Measurements from ENCODE around the gene MAN1C1. TPM values are rescaled to one million over a fixed set of nuclear protein-coding genes. Genes with fewer than 3 reads are reported as not detected.

Gene MAN1C1
- total RNA-seq, 2 experiments from 2014 or later: 4.6 to 4.8 TPM

DNA sequence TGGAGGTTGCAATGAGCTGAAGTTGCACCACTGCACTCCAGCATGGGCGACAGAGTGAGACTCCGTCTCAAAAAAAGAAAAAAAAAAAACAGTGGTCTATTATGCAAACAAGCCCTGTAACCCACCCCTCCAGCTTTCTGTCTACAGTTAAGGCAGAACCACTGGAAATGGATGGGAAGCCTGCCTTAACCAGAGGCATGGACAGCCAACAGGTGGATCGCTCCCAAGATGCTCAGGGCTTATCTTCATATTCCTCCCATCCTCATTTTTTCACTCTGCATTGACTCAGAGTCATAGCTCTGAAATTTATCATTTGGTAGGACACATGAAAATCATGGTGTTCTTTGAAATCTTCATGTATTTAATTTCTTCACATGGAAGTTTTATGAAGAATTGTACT, 211.9 kb downstream of the MAN1C1 start:
- DNase-seq: no peak
- Mint-ChIP-seq H3K27me3 (no peaks in the 10 kb centered on the region), H3K9me3 (no peaks in the 10 kb centered on the region), H3K36me3 (peaks cover 38% of the 10 kb centered on the region), H3K27ac (no peak overlapping the region), H3K4me1 (ENCODE audit: low read depth) (peaks cover 2% of the 10 kb centered on the region), H3K4me3 (no peak overlapping the region)
- POLR2A ChIA-PET: interaction anchor here (0.8 kb wide), 1 partner anchor 9 kb away, joined by 3 read pairs; the partner anchor contains the start of gene MTFR1L
- CTCF ChIA-PET: interaction anchor here (0.7 kb wide), 1 partner anchor 306 kb away, joined by 3 read pairs; no protein-coding TSS in a partner anchor
- intact Hi-C loops (cut with micrococcal nuclease): no loop called here

DNA sequence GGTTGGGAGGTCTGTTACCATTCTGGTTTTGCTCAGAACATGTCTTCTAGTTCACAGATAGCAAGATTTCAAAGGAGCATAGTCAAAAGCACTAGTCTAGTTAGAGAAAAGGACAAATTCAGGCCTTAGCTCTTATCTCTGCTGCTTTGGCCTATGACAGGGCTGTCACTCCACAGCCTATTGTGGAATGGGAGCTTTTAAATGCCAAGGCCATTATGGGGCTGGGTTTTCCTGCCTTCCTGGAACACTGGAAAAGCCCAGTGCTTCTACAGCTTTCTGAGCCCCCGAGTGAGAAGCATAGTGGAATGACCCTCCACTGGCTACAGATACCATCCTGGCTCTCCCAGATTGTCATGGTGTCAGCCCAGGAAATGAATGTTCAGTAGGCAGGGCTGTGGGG, 212.5 kb downstream of the MAN1C1 start:
- peaks cover 38% of the 10 kb centered on the region for H3K36me3 Mint-ChIP-seq

DNA sequence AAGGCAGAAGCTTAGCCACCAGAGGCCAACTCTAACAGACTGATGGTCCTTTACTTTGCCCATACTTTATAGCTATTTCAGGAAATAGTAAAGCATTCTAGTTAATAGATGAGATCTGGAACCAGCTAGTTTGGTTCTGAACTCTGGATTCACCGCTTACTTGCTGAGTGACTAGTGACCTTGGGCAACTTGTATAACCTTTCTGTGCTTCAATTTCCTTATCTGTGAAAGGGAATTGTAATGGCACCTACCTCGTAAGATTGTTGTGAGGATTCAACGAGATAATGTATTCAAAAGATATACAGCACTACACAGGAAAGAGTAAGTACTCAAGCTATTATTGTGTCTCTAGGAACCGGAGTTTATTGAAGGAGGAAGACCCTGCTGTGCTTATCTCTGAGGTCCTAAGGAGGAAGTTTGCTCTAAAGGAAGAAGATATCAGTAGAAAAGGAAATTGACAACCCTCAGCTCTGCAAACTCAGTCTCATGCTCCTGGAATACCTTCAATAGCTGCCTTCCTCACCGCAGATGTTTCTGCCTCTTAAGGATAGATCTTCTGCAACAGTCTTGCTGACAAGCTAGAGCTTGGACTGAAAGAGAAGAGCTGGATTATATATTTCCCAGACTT, 215.1 kb downstream of the MAN1C1 start:
- peaks cover 2% of the 10 kb centered on the region for H3K4me1 Mint-ChIP-seq (ENCODE audit: low read depth)
- no peaks in the 10 kb centered on the region for H3K27me3 Mint-ChIP-seq
- ChIA-PET POLR2A (no interaction called here), CTCF (interaction anchor here (1.1 to 1.3 kb wide), 3 partner anchors 11 to 345 kb away, joined by 3 read pairs; partner anchors contain the start of gene PAFAH2)
- H3K4me3 Mint-ChIP-seq: no peak overlapping the region
- DNase-seq: no peak
- no peak overlapping the region for H3K27ac Mint-ChIP-seq
- no peaks in the 10 kb centered on the region for H3K9me3 Mint-ChIP-seq
- intact Hi-C loops (cut with micrococcal nuclease): no loop called here
- H3K36me3 Mint-ChIP-seq: peaks cover 40% of the 10 kb centered on the region

More for the DNA sequence above, 212.5 kb downstream of the MAN1C1 start:
- no peaks in the 10 kb centered on the region for H3K27me3 Mint-ChIP-seq
- no peak for DNase-seq
- CTCF ChIA-PET: no interaction called here
- POLR2A ChIA-PET: no interaction called here
- no peak overlapping the region for H3K4me3 Mint-ChIP-seq
- H3K27ac Mint-ChIP-seq: no peak overlapping the region
- H3K9me3 Mint-ChIP-seq: no peaks in the 10 kb centered on the region
- intact Hi-C loops (cut with micrococcal nuclease): no loop called here
- peaks cover 2% of the 10 kb centered on the region for H3K4me1 Mint-ChIP-seq (ENCODE audit: low read depth)

DNA sequence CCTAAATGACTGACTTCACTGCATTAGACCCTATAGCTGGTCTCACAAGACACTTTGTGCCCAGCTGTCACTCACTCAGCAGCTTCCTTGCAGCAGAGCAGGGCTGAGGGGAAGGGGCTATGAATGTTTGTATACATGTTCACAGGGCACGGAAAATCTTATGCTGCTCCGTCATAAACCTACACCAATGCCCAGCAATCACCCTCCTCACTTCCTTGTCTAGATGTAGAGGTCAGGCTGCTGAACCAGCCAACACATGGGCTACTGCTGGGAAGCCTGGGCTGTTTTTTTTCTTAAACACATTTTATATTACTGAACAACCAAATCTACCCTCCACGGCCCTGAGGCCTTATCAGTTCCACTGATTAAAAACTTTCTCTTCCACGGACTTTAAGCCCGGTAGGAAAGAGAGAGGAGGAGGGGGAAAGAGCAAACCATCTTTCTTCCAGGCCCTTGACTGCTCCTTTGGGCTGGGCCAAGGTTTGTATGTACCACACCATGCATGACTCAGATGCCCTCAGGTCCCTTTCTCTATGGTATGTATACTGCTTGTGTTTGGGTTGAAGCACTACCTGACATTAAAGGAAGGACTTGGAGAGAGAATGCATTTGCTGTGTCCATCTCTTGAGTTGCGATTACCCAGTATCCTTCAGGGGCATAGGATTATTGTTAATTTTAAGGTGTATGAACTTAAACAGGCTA, 215.9 kb downstream of the MAN1C1 start:
- POLR2A ChIA-PET: no interaction called here
- CTCF ChIA-PET: interaction anchor here (1.1 kb wide), 2 partner anchors 12 to 345 kb away, joined by 3 read pairs; no protein-coding TSS in a partner anchor
- Mint-ChIP-seq H3K9me3 (no peaks in the 10 kb centered on the region), H3K4me1 (ENCODE audit: low read depth) (peaks cover 2% of the 10 kb centered on the region), H3K27ac (no peak overlapping the region), H3K36me3 (peaks cover 39% of the 10 kb centered on the region), H3K4me3 (no peak overlapping the region), H3K27me3 (no peaks in the 10 kb centered on the region)
- intact Hi-C loops (cut with micrococcal nuclease): no loop called here
- DNase-seq: no peak

DNA sequence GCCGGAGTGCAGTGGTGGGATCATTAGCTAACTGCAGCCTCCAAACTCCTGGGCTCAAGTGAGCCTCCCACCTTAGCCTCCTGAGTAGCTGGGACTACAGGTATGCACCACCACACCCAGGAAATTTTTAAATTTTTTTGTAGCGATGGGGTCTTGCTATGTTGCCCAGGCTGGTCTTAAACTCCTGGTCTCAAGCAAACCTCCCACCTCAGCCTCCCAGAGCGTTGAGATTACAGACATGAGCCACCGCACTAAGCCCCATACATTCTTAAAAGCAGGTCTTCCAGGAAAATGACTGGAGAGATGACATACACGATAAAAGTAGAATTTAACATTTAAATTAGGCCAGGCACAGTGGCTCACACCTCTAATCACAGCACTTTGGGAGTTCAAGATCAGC, 216.6 kb downstream of the MAN1C1 start:
- ChIA-PET POLR2A (no interaction called here), CTCF (no interaction called here)
- no peak for DNase-seq
- H3K4me3 Mint-ChIP-seq: no peak overlapping the region
- H3K36me3 Mint-ChIP-seq: peaks cover 36% of the 10 kb centered on the region
- intact Hi-C loops (cut with micrococcal nuclease): no loop called here
- no peaks in the 10 kb centered on the region for H3K9me3 Mint-ChIP-seq
- H3K27me3 Mint-ChIP-seq: no peaks in the 10 kb centered on the region
- peaks cover 2% of the 10 kb centered on the region for H3K4me1 Mint-ChIP-seq (ENCODE audit: low read depth)
- no peak overlapping the region for H3K27ac Mint-ChIP-seq

Other genes with a start within 250 kb of the MAN1C1 start
- gene RHCE, start 196.0 kb upstream of the MAN1C1 start, total RNA-seq: under 1 TPM; 0.44 to 0.45 TPM
- 10 to 100 TPM; 11.0 to 11.4 TPM for gene MACO1, start 185.9 kb upstream of the MAN1C1 start, total RNA-seq
- 10 to 100 TPM; 11.9 to 14.8 TPM for gene LDLRAP1, start 73.2 kb upstream of the MAN1C1 start, total RNA-seq
- 10 to 100 TPM; 26.8 to 26.9 TPM for gene SELENON, start 183.4 kb downstream of the MAN1C1 start, total RNA-seq
- 10 to 100 TPM; 28.0 to 31.1 TPM for gene MTFR1L, start 203.2 kb downstream of the MAN1C1 start, total RNA-seq
- gene AUNIP, start 242.7 kb downstream of the MAN1C1 start, total RNA-seq: 10 to 100 TPM in 1 of 2 experiments, 1 to 10 TPM in 1; 7.8 to 10.1 TPM

Measured in activated CD4-positive, alpha-beta memory T cell treated with anti-CD3 and anti-CD28 coated beads for 36 hours (primary cell).